ENCODE data around the gene PTPRN2.

Gene PTPRN2

DNA sequence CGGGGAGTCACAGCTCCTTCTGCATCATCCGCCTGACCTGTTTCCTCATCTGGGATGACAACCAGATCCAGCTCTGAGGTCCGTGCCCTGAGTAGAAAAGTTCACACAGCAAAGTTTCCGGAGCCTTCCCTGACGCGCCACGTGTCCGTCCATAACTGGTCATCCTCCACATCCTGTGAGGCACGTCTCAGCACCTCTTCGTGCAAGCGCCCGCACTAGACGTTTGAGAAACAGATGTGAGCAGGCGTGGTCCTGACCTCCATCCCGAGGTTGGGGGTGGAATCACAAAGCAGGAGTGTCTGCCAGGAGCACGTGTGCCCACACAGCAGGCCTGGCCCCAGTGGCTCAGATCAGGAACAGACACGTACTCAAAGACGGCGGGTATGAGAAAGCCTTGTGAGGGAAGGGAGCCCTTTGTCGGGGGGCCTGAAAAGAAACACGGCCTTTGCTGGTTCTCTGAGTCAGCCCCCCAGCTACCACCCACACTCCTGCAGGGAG is 730.0 kb downstream of the PTPRN2 start:
- Mint-ChIP-seq H3K36me3 (ENCODE audit: low read depth) (no peaks in the 10 kb centered on the region), H3K4me1 (peaks cover 41% of the 10 kb centered on the region), H3K27ac (no peak overlapping the region), H3K9me3 (peaks cover 4% of the 10 kb centered on the region), H3K4me3 (no peak overlapping the region), H3K27me3 (ENCODE audit: low read depth, poor library complexity) (peaks cover 8% of the 10 kb centered on the region)
- TF ChIP-seq, protein P1, sequence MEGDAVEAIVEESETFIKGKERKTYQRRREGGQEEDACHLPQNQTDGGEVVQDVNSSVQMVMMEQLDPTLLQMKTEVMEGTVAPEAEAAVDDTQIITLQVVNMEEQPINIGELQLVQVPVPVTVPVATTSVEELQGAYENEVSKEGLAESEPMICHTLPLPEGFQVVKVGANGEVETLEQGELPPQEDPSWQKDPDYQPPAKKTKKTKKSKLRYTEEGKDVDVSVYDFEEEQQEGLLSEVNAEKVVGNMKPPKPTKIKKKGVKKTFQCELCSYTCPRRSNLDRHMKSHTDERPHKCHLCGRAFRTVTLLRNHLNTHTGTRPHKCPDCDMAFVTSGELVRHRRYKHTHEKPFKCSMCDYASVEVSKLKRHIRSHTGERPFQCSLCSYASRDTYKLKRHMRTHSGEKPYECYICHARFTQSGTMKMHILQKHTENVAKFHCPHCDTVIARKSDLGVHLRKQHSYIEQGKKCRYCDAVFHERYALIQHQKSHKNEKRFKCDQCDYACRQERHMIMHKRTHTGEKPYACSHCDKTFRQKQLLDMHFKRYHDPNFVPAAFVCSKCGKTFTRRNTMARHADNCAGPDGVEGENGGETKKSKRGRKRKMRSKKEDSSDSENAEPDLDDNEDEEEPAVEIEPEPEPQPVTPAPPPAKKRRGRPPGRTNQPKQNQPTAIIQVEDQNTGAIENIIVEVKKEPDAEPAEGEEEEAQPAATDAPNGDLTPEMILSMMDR (IDR thresholded peaks at IDR 0.05), result no peak
- DNase-seq, result no peak

DNA sequence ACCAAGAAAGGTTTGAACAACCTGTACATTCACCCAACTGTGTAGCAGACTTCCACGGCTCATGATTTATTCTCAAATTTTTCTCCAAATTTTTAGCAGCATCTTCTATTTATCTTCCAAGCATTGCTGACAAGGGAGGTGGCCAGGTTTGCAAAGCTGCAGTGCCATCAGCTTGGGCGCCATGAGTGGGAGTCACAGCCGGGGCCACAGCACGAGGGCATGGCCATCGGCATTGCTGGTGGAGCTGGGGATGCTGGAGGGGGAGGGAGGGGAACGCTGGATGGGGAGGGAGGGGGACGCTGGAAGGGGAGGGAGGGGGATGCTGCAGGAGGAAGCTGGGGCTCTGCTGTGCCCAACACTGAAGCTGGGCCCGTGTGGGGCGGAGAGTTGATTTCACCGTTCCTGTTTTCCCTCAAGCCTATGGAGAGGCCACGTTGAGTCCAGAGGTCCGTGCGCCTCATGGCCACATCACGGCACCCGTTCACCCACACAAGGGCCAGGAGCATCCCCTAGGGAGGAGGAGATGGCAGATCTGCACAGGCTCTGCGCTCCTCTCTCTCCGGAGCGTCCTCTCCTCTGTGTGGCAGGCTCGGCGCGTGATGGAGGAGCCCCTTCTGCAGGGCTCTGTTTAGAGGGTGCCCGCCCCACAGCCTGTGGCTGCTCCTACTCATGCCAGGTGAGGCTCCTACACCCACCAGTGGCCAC is 730.6 kb downstream of the PTPRN2 start:
- Mint-ChIP-seq H3K27ac (no peak overlapping the region), H3K4me1 (peaks cover 35% of the 10 kb centered on the region), H3K27me3 (ENCODE audit: low read depth, poor library complexity) (peaks cover 8% of the 10 kb centered on the region), H3K9me3 (peaks cover 5% of the 10 kb centered on the region), H3K4me3 (no peak overlapping the region), H3K36me3 (ENCODE audit: low read depth) (no peaks in the 10 kb centered on the region)
- DNase-seq, result no peak
- TF ChIP-seq, protein P1 (IDR thresholded peaks at IDR 0.05), result no peak

DNA sequence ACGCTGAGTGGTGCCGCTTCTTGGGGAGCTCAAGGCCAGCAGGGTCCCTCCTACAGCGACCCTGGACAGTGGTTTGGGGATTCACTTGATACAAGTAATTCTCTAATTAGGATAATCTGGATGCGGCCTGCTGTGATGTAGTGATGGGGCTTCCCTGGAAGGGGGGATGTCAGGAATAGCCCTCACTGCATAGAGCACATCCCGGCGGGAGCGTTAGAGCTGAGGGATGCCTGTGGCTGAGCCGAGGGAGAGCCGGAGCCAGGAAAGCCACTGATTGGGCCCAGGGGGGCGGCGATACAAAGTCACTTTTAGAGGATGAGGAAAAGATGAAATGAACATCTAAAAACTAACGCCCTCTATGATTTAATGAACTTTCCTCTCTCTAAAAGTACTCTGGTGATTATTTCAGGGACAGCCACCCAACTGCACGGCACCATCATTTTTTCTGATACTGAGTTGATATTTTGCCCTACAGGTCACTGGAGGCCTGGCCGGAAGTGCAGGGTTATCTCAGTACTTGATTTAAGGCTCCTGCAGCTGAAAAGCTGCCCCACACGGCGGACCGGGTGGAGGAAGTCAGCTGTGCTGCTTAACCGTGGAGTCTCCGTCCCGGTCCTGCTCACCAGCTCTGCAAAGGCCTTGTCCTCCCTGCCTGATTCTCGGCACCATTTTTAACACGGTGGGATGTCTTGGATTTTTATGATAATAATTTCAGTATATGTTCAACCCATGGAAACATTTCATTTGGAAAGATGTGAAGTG is 732.0 kb downstream of the PTPRN2 start:
- Mint-ChIP-seq H3K27ac (peak overlapping the region; percentile 64), H3K36me3 (ENCODE audit: low read depth) (no peaks in the 10 kb centered on the region), H3K9me3 (peaks cover 11% of the 10 kb centered on the region), H3K27me3 (ENCODE audit: low read depth, poor library complexity) (peaks cover 8% of the 10 kb centered on the region), H3K4me3 (no peak overlapping the region), H3K4me1 (peaks cover 46% of the 10 kb centered on the region)
- TF ChIP-seq, protein P1 (IDR thresholded peaks at IDR 0.05), result no peak
- no peak for DNase-seq

DNA sequence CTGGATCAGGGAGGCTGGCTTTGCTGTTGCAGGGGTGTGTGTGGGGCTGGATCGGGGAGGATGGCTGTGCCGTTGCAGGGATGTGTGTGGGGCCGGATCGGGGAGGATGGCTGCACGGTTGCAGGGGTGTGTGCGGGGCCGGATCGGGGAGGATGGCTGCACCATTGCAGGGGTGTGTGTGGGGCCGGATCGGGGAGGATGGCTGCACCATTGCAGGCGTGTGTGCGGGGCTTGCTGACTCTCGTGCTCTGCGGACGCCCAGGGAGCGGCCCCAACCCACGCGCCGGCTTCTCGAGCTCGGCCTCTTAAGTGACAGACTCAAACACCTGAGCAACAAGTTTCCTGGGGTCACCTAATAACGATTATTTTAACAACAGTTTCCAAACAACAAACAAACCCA is 732.6 kb downstream of the PTPRN2 start:
- no peak for DNase-seq
- H3K4me1 Mint-ChIP-seq, result peaks cover 43% of the 10 kb centered on the region
- no peaks in the 10 kb centered on the region for H3K36me3 Mint-ChIP-seq (ENCODE audit: low read depth)
- TF ChIP-seq, protein P1 (IDR thresholded peaks at IDR 0.05), result no peak
- peaks cover 2% of the 10 kb centered on the region for H3K27me3 Mint-ChIP-seq (ENCODE audit: low read depth, poor library complexity)
- H3K9me3 Mint-ChIP-seq, result peaks cover 11% of the 10 kb centered on the region
- no peak overlapping the region for H3K4me3 Mint-ChIP-seq
- no peak overlapping the region for H3K27ac Mint-ChIP-seq

DNA sequence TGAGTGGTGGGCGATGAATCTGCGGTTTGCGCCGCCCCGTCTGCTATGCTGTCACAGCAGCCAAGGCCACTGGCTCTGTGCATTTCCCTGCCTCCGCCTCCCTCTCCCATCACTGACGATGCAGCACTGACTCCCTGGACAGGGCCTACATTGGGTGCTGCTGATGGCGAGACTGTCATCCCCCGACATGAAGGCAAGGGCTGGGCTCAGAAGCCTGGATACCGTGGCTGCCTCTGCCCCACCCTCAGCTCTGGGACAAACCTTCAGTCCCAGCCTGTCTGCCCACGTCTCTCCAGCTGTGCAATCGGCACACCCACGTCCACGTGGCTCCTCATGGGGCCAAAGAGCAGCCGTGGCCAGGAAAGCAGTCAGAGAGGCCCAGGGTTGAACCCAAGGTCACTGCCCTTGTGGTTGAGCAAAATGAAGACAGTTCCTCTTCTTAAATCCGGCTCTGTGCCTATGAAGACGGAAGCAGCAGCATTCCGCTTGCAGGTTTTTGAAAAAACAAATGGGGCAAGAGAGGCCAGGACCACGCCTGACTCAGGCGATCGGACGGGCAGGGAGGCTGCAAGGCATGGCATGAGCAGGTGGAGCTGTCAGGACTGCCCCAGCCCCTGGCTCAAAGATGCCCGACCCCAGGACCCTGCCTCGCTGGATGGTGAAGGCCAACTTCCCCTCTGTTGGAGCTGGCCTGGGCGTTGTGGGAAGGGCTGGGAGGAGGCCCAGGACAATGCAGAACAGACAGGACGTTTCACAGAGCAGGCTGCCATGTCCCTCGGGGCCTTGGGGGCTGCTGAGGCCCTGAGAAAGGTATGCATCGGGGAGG is 733.3 kb downstream of the PTPRN2 start:
- Mint-ChIP-seq H3K9me3 (peaks cover 18% of the 10 kb centered on the region), H3K36me3 (ENCODE audit: low read depth) (no peaks in the 10 kb centered on the region), H3K4me3 (no peak overlapping the region), H3K27ac (no peak overlapping the region), H3K4me1 (peaks cover 43% of the 10 kb centered on the region), H3K27me3 (ENCODE audit: low read depth, poor library complexity) (peaks cover 2% of the 10 kb centered on the region)
- TF ChIP-seq, protein P1 (IDR thresholded peaks at IDR 0.05), result no peak
- DNase-seq, result no peak

All from nephron progenitor cell (in vitro differentiated cells).